ENCODE results near the gene HUS1B.

HUS1B gene

GRCh38 chr6:621931-622330 lies 35.0 kb downstream of the HUS1B start:
- DNase-seq (ENCODE audit: low read depth): no peak

DNA sequence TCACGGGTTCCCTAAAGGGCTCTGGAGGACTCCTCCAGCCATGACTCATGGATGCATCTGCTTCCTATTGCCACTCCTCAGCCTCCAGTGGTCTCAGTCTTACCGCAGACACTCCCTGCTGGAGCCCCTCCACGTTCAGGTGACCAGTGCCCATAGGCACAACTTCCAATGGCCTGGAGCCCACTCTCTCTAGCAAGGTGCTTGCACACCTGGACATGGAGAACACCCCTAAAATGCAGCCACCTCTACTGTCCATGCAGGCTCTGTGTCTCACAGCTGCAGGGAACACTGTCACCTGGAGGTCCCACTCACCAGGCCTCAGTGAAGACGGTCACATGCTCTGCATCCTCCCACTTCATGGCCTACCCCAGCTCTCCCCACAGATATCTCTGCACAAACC lies 36.0 kb downstream of the HUS1B start:
- DNase-seq (ENCODE audit: low read depth): no peak

DNA sequence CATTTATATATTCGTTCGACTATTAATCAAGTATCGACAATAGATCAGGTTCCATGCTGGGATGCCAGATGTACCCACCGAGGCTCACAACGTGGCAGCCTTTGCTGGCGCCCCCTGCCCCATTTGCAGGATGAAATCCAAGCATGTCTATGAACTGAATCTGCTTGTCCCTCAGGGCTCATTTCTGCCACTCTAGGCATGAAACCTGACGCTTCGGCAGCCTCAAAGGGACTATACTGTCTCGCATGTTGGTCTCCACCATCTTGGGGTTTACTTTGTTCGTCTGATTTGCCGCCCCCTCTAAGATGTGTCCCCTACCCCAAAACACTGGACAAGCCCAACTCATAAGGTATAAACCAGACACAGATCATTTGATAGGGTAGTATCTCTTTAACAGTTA lies 36.7 kb downstream of the HUS1B start:
- no peak for DNase-seq (ENCODE audit: low read depth)

GRCh38 chr6:617456-618100 lies 39.3 kb downstream of the HUS1B start:
- DNase-seq (ENCODE audit: low read depth): no peak

- DNase-seq (ENCODE audit: low read depth): no peak
These were observed 42.9 kb downstream of the HUS1B start for GRCh38 chr6:613981-614380.

- no peak for DNase-seq (ENCODE audit: low read depth)
These were observed 45.0 kb downstream of the HUS1B start for GRCh38 chr6:611928-612327.

GRCh38 chr6:610882-611281 lies 46.0 kb downstream of the HUS1B start:
- DNase-seq (ENCODE audit: low read depth): no peak

DNA sequence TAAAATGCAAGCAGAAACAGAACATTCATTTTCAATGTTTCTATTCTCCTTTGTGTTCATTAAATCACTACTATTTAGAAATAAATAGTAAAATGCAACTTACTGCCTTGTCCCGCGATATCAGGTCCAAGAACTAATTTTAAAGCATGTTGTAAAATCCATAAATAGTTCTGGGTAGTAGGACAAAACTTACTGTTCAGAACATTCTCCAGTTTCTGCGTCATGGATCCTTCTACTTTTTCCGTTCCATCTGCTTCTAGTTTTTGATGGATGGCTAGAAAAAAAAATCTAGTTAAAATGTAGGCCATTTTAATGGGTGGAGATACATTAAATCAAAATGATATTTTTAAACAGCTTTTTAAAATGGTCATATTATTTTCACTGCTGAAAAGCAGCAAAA lies 47.0 kb downstream of the HUS1B start:
- no peak for DNase-seq (ENCODE audit: low read depth)

- no peak for DNase-seq (ENCODE audit: low read depth)
These were observed 50.0 kb downstream of the HUS1B start for GRCh38 chr6:606829-607379.

Data from activated T-helper 1 cell treated with Interleukin-2 at 50 U/mL for 16 hours (primary cell).